Panc1 (cell line): ENCODE results near the gene PSTK. TPM values are rescaled to one million over a fixed set of nuclear protein-coding genes. Genes with fewer than 3 reads are reported as not detected.

Experiments
- ATAC-seq: fragments of 200-7000 bp; cut with Tn5 transposase; 2 replicates; pipeline ENCODE4 v1.9.1; 2020; ENCODE audit warnings: mild to moderate bottlenecking, moderate library complexity
- BruUV-seq: library from RNA; stranded (reverse); fragments of 400-500 nt; replicated peaks from 2 replicates; lab custom pipeline; 2021; lab: Mats Ljungman, UMichigan
- CTCF ChIA-PET: fragments of 300-600 bp; sonication (Branson Sonifier 250); formaldehyde crosslinking; loops from one replicate; lab custom pipeline; 2022; ENCODE audit warnings: antibody characterized with exemption; lab: Charles Lee
- POLR2A ChIA-PET: fragments of 300-600 bp; sonication (Branson Sonifier 250); formaldehyde crosslinking; loops from one replicate; lab custom pipeline; 2022; ENCODE audit warnings: antibody characterized with exemption; lab: Charles Lee
- DNase-seq: peaks from one replicate; pipeline ENCODE4 v3.0.0-alpha.2; 2010; ENCODE audit warnings: low read depth, low spot score
- H3K27ac ChIP-seq: 2 replicates; pipeline ENCODE4 v1.5.1; 2011; ENCODE audit warnings: mild to moderate bottlenecking, low read length, inconsistent platforms
- H3K27me3 ChIP-seq: fragments of 200-500 bp; sonication (Bioruptor generic); 2 replicates; pipeline ENCODE4 v1.6.0; 2014; ENCODE audit warnings: low read length, inconsistent platforms; ENCODE audit not compliant: control insufficient read depth, insufficient read depth
- H3K36me3 ChIP-seq: fragments of 200-500 bp; sonication (Bioruptor generic); 2 replicates; pipeline ENCODE4 v1.5.1; 2014; ENCODE audit warnings: inconsistent platforms, mild to moderate bottlenecking, low read length, moderate library complexity; ENCODE audit not compliant: control insufficient read depth, insufficient read depth
- H3K4me1 ChIP-seq: 2 replicates; pipeline ENCODE4 v1.5.1; 2011; ENCODE audit warnings: inconsistent platforms, mild to moderate bottlenecking, low read length, moderate library complexity; ENCODE audit not compliant: control insufficient read depth, insufficient read depth
- H3K4me3 ChIP-seq, 2 experiments: 2 replicates each; pipeline ENCODE4 v1.5.1; 2011 to 2012; ENCODE audit warnings: low read depth in 2 of 2, low read length in 2 of 2, mild to moderate bottlenecking in 2 of 2, inconsistent platforms in 1 of 2, moderate library complexity in 1 of 2
- H3K9me3 ChIP-seq: fragments of 200-500 bp; sonication (Bioruptor generic); 2 replicates; pipeline ENCODE4 v1.5.1; 2014; ENCODE audit warnings: low read depth, mild to moderate bottlenecking, inconsistent platforms, low read length, moderate library complexity; ENCODE audit not compliant: control insufficient read depth, insufficient read depth
- POLR2AphosphoS5 ChIP-seq: IDR thresholded peaks from 2 replicates; pipeline ENCODE4 v1.6.1; 2012; ENCODE audit warnings: mild to moderate bottlenecking, low read depth, low read length, moderate library complexity
- SIN3A ChIP-seq: IDR thresholded peaks from 2 replicates; pipeline ENCODE4 v1.6.1; 2012; ENCODE audit warnings: low read depth, mild to moderate bottlenecking, low read length, moderate library complexity, borderline replicate concordance; ENCODE audit not compliant: insufficient read depth
- TCF7L2 ChIP-seq: IDR thresholded peaks from 2 replicates; pipeline ENCODE4 v1.6.1; 2011; ENCODE audit warnings: mild to moderate bottlenecking, low read depth, low read length, inconsistent platforms
- in situ Hi-C: cut with HindIII; loops from 2 replicates; pipeline ENCODE4 v1.10.0; 2016; ENCODE audit warnings: low sequenced_read_pairs, low pct_unique_long_range_greater_than_20kb
- intact Hi-C: fragments of 100-400 bp; cut with micrococcal nuclease; formaldehyde crosslinking; loops from one replicate; pipeline ENCODE4 v1.10.0; 2022; ENCODE audit not compliant: unreplicated experiment
- total RNA-seq: library from RNA; stranded (reverse); gene quantifications from one replicate; pipeline ENCODE4 v1.2.1, GENCODE V29; 2021; ENCODE audit not compliant: unreplicated experiment
- TF ChIP-seq, protein P1 (sequence below): fragments of 450-650 bp; IDR thresholded peaks from 2 replicates; pipeline ENCODE4 v1.5.1; 2017; ENCODE audit warnings: mild to moderate bottlenecking
- TF ChIP-seq, protein P2 (sequence below), 2 experiments: IDR thresholded peaks; 2 replicates each; pipeline ENCODE4 v1.6.1; 2011 to 2012; ENCODE audit warnings: low read depth in 2 of 2, control low read depth in 1 of 2, low read length in 1 of 2, mild to moderate bottlenecking in 1 of 2, moderate library complexity in 1 of 2; ENCODE audit not compliant: insufficient read depth in 1 of 2

PSTK gene
- total RNA-seq, 1 experiment from 2014 or later: 15.8 TPM

DNA sequence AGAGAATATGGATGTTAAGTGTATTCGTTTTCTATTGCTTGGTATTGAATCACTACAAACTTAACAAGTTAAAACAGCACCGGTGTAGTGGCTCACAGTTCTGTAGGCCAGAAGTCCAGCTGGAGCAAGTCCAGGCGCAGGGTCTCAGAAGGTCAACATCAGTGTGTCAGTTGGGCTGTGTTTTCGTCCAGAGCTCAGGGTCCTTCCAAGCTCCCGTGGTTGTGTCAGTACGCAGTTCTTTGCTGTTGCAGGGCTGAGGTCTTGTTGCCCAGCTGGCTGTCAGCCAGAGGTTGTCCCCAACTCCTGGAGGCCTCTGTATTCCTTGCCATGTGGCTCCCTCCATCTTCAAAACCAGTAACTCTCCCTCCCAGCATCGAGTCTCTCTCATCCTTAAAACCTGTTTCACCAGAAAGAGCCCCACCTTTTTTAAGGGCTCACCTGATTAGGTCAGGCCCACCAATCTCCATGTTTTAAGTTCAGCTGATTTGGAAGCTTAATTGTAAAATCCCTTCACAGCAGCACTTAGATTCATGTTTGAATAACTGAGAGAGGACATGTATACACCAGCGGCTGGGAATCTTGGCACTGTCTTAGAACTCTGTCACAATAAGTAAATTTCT lies 55.4 kb downstream of the PSTK start:
- H3K9me3 ChIP-seq: no peaks in the 10 kb centered on the region
- no peaks in the 10 kb centered on the region for H3K4me1 ChIP-seq
- H3K36me3 ChIP-seq: no peaks in the 10 kb centered on the region
- no peak overlapping the region for H3K27ac ChIP-seq
- in situ Hi-C loops (no loop called here), intact Hi-C loops (no loop called here)
- TF ChIP-seq, protein P1, sequence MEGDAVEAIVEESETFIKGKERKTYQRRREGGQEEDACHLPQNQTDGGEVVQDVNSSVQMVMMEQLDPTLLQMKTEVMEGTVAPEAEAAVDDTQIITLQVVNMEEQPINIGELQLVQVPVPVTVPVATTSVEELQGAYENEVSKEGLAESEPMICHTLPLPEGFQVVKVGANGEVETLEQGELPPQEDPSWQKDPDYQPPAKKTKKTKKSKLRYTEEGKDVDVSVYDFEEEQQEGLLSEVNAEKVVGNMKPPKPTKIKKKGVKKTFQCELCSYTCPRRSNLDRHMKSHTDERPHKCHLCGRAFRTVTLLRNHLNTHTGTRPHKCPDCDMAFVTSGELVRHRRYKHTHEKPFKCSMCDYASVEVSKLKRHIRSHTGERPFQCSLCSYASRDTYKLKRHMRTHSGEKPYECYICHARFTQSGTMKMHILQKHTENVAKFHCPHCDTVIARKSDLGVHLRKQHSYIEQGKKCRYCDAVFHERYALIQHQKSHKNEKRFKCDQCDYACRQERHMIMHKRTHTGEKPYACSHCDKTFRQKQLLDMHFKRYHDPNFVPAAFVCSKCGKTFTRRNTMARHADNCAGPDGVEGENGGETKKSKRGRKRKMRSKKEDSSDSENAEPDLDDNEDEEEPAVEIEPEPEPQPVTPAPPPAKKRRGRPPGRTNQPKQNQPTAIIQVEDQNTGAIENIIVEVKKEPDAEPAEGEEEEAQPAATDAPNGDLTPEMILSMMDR: no peak
- no peak for TF ChIP-seq TCF7L2
- no peak for TF ChIP-seq POLR2AphosphoS5
- TF ChIP-seq, protein P2, sequence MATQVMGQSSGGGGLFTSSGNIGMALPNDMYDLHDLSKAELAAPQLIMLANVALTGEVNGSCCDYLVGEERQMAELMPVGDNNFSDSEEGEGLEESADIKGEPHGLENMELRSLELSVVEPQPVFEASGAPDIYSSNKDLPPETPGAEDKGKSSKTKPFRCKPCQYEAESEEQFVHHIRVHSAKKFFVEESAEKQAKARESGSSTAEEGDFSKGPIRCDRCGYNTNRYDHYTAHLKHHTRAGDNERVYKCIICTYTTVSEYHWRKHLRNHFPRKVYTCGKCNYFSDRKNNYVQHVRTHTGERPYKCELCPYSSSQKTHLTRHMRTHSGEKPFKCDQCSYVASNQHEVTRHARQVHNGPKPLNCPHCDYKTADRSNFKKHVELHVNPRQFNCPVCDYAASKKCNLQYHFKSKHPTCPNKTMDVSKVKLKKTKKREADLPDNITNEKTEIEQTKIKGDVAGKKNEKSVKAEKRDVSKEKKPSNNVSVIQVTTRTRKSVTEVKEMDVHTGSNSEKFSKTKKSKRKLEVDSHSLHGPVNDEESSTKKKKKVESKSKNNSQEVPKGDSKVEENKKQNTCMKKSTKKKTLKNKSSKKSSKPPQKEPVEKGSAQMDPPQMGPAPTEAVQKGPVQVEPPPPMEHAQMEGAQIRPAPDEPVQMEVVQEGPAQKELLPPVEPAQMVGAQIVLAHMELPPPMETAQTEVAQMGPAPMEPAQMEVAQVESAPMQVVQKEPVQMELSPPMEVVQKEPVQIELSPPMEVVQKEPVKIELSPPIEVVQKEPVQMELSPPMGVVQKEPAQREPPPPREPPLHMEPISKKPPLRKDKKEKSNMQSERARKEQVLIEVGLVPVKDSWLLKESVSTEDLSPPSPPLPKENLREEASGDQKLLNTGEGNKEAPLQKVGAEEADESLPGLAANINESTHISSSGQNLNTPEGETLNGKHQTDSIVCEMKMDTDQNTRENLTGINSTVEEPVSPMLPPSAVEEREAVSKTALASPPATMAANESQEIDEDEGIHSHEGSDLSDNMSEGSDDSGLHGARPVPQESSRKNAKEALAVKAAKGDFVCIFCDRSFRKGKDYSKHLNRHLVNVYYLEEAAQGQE (IDR thresholded peaks at IDR 0.05; ENCODE audit: insufficient read depth in 1 of 2, low read depth in 2 of 2, low read length in 1 of 2): no peak
- TF ChIP-seq SIN3A: no peak
- POLR2A ChIA-PET: no interaction called here
- no peak for DNase-seq
- no peaks in the 10 kb centered on the region for H3K27me3 ChIP-seq
- CTCF ChIA-PET: no interaction called here
- no peak for ATAC-seq
- BruUV-seq: no TSS peak
- no peak overlapping the region for H3K4me3 ChIP-seq

DNA sequence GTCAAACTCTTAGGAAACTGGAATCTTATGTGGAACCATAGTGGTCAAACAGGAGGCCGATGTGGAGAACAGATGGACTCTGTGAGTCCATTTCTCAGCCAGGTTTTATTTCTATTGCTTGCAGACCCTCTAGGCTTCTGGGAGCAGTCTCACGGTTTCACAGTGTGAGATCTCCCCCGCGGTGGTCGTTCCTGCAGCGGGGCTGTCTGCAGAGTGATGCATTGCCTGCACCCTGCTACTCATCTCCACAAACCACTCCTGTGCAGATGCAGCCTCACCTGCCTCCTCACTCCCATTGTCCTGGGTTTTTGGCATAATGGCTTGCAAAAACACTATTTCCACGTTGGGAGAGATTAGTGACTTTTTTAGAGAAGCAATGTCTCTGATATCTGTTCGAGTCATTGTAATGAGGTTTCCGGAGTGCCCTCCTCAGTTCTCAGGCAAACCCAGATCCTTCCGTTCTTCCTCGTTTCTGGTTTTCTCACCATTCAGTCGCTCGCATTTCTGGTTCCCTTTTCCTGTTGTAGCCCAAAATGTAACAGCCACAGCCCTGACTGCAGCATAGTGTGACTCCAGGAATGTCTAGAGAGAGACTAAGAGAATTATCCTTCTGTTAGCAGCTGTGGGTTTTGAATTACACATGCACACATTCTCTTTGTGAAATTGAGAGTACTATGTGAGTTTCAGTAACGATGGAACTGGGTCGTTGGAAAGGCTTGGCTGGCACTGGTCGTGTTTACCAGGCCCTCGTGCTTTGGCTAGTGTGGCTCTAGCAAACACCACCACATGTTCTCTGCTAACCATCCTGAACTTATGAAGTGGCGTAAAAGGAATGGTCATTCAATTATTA lies 58.8 kb downstream of the PSTK start:
- Histone ChIP-seq H3K27ac (no peak overlapping the region), H3K4me3 (no peak overlapping the region), H3K9me3 (no peaks in the 10 kb centered on the region), H3K36me3 (no peaks in the 10 kb centered on the region), H3K4me1 (no peaks in the 10 kb centered on the region), H3K27me3 (no peaks in the 10 kb centered on the region)
- intact Hi-C loops (no loop called here), in situ Hi-C loops (no loop called here)
- ATAC-seq (no peak), DNase-seq (no peak)
- POLR2A ChIA-PET: no interaction called here
- CTCF ChIA-PET: no interaction called here
- no TSS peak for BruUV-seq
- no peak for TF ChIP-seq POLR2AphosphoS5
- TF ChIP-seq, protein P1: no peak
